SU-DHL-6 (cell line): ENCODE measurements around the gene UBLCP1.

Experiments used
- CTCF ChIP-seq: fragments of 200-600 bp; sonication (generic); IDR thresholded peaks from one replicate; pipeline ENCODE4 v1.5.1; 2017; ENCODE audit warnings: antibody characterized with exemption, mild to moderate bottlenecking, low read length, moderate library complexity; ENCODE audit not compliant: insufficient read depth, poor library complexity, severe bottlenecking
- EZH2phosphoT487 ChIP-seq: fragments of 200-600 bp; sonication (generic), shearing (Covaris generic); conservative IDR thresholded peaks from 2 replicates; pipeline ENCODE4 v1.6.1; 2018; ENCODE audit warnings: mild to moderate bottlenecking, antibody characterized with exemption, low read length, moderate library complexity, mixed read lengths

GRCh38 chr5:159331093-159331973, 68.2 kb downstream of the UBLCP1 start:
- TF ChIP-seq CTCF (peak; percentile 68), EZH2phosphoT487 (no peak)
